CD4-positive, alpha-beta T cell treated with Interleukin-15 for 4 hours (primary cell): ENCODE results near the gene SV2C.

ENCODE experiments used
- DNase-seq: peaks from one replicate; pipeline ENCODE4 v3.0.0-alpha.2; 2020; ENCODE audit warnings: low spot score

SV2C gene

GRCh38 chr5:76104027-76104426, 20.8 kb downstream of the SV2C start:
- no peak for DNase-seq

DNA sequence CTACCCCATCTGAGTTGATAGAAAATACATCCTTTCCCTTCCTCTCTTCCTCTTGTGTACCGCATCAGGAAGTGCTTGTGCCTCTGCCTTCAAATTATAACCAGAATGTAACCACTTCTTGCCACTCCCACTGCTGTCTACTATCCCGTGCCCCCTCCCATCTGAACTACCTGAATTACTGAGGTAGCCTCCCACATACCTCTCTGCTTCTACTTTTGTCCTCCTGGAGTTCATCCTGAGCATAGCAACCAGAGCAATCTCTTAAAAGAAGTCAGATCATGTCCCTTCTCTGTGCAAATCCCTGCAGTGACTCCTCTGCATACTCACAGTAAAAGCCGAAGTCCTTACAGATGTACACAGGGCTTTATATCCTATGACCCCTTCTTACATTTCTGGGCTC, 23.0 kb downstream of the SV2C start:
- no peak for DNase-seq

DNA sequence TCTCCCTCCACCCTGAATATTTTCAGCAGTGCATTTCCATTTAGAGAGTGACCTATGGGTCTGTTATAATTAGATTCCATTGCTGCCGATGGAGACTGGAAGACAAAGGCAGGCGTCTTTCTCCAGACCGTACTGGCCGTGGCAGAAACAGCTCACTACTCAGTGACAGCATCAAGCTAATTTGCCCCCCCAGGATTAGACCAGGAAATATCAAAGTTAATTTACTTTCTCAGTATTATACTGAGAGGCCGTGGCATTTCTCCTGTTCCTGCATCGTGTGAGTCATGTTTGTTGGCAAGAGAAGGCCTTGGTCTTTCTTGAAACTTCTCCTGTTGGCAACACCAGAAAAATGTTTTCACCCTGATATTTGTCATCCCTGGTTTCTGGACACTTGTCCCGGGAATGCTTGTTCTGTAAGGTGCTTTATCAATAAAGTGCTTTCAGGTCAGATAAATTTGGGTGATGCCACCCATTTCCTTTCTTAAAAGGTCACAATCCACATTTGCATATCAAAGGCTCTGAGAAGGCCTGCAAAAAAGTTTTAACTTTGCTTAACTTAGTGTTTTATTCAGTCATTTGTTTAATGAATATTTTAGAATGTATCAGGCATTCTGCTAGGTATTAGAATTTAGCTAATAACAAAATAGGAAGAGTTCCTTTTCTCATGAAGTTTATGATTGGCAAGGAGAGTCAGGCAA, 28.4 kb downstream of the SV2C start:
- no peak for DNase-seq

GRCh38 chr5:76113103-76113502, 29.9 kb downstream of the SV2C start:
- no peak for DNase-seq

- DNase-seq, result no peak
Observed at GRCh38 chr5:76114179-76114851, 31.1 kb downstream of the SV2C start.

- no peak for DNase-seq
Observed at GRCh38 chr5:76125346-76125745, 42.2 kb downstream of the SV2C start.

- no peak for DNase-seq
Observed at GRCh38 chr5:76125888-76126287, 42.7 kb downstream of the SV2C start.

DNA sequence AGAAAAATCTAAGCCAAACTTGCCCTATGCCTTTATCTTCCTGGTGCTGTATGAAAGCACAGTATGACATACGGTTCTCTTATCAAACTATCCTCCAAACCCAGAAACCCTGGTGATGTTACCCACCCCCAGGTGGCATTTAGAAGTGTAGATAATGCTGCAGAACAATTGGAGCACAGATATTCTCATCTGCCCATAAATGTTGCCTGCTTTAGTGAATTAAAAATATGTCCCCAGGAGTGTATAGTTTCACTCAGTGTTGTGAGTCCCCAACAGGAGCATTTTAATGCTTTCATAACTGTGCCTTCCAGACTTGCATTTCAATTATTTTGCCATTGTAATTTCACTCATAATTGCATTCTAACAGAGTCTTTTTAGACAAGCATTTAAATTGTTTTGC, 50.8 kb downstream of the SV2C start:
- no peak for DNase-seq

- no peak for DNase-seq
Observed at GRCh38 chr5:76134646-76135045, 51.5 kb downstream of the SV2C start.

DNA sequence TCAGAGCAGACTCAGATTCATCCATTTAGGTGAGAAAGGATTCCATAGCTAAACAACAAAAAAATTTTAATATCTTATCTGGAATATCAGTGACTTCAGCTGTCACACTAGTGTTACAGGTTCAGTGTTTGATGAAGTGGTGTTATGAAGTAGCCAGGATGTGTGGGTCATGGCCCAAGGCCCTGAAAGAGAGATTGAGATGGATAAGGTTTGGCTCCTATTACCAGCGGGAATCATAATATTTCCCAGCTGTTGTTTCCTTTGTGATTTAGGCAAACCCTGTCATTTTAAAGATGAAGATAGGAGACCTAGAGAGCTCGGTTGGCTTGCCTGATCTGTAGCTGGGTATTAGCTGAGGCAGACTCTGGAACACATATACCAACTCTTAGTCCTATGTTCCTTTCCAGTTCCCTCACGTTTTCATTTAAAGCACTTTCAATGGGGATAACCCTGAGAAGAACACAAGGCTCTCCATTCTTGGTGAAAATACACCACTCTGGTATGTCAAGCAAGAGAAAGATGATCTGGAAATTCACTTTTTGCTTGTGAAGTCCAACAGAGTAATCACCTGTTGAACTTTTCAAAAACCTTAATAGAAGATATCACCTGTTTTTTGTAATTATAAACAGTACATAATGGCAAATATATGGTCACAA, 54.8 kb downstream of the SV2C start:
- no peak for DNase-seq

GRCh38 chr5:76143884-76144283, 60.7 kb downstream of the SV2C start:
- DNase-seq, result no peak

DNA sequence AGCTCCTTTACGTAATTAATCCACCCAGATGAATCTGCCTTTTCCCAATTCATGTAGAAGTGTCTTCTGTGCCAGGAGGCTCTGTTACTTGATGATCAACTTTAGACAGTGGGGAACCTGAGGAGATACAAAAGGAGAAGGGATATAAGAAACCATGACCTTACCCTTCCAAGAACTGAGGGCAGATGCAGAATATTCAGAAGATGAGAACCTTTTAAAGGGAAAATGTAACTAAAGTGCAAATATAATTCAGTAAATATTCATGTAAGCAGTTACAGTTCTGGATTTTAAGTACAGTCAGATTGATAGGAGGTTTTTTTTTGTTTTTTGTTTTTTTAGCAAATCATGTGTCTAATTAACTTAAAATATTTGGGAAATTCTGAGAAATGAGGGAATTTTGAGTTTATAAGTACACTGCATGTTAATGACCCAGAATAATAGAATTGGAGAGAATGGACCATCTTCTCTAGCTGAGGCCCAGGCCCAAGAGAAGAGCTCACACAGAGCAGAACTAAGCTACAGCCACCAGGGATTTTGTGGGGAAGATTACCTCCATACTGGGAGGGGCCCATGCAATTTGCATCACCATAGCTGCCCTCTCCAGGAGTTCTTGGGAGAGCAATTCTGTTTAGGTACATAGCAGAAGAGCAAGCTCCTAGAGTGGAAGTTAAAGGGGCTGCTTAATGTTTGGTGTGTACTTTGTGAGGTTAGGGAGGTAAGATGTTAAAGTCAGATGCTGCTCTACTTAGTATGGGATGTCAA, 61.5 kb downstream of the SV2C start:
- no peak for DNase-seq

GRCh38 chr5:76145945-76146344, 62.8 kb downstream of the SV2C start:
- DNase-seq, result no peak

- no peak for DNase-seq
Observed at GRCh38 chr5:76149636-76150035, 66.5 kb downstream of the SV2C start.

GRCh38 chr5:76152161-76152560, 69.0 kb downstream of the SV2C start:
- DNase-seq, result no peak

DNA sequence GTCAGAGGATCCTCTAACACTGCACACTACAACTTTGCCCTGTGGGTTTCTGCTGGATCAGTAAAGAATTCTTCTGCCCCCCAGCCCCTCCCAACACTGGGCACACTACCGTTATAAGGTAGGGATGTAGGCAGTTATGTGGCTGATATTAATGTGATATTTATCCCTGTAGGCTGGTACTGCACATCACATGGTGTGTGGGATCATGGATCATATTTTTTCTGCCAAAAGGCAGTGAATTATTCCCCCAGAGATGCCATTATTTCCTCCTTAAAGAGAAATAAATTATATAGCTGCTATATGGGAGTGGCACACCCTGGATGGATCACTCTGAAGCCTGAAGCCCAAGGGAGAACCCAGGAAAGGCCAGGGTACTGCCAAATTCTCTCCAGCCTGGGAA, 69.5 kb downstream of the SV2C start:
- DNase-seq, result no peak

GRCh38 chr5:76153271-76153670, 70.1 kb downstream of the SV2C start:
- no peak for DNase-seq

GRCh38 chr5:76154009-76154690, 71.0 kb downstream of the SV2C start:
- no peak for DNase-seq

DNA sequence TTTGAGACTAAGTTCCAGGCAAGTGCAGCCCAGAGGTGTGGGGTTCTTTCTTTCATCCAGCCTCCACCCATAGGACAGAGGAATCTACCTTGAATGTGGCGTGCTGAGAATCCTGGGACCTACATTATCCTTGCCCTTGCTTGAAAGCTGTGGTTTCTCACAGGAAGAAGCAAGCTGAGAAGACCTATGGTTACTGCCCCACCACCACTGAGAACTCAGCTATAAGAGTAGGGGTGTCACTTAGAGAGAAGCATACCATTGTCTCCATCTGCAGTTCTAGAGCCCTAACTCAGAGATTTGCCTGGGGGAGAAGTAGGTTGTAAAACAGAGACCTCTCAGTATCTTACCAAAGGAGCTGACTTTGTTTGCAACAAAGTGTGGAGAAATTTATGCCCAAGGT, 72.4 kb downstream of the SV2C start:
- DNase-seq, result no peak

DNA sequence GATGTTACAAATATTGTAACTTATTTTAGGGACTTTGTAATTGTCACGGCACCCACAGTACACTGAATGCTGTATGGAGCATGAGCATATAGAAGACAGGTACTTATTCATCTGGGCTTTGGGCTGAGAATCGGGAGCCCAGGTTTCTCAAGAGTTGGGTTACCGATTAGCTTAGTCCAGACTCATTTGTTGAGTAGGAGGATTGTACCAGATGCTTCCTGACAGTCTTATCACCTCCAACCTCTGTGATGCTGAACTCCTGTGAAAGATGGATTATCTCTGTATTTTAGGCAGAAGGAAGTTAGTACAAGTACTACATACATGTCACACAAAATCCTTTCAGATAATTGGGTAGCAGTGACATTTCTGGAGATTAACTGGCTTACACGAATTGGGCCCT, 79.2 kb downstream of the SV2C start:
- DNase-seq, result no peak

- no peak for DNase-seq
Observed at GRCh38 chr5:76163111-76163628, 80.0 kb downstream of the SV2C start.

GRCh38 chr5:76165029-76165428, 81.8 kb downstream of the SV2C start:
- DNase-seq, result no peak
